T-helper 1 cell (primary cell): ENCODE results near the gene HBEGF.

Experiments
- DNase-seq, 5 donors: peaks; one replicate each; pipeline ENCODE4 v3.0.0-alpha.2; 2012 to 2020
- total RNA-seq, 4 donors: gene quantifications; one replicate each; lab custom pipeline; 2026; lab: John Stamatoyannopoulos, UW

Gene HBEGF
- total RNA-seq = 4.9 to 13.8 (median 9.8) reads per million in 4 donors

DNA sequence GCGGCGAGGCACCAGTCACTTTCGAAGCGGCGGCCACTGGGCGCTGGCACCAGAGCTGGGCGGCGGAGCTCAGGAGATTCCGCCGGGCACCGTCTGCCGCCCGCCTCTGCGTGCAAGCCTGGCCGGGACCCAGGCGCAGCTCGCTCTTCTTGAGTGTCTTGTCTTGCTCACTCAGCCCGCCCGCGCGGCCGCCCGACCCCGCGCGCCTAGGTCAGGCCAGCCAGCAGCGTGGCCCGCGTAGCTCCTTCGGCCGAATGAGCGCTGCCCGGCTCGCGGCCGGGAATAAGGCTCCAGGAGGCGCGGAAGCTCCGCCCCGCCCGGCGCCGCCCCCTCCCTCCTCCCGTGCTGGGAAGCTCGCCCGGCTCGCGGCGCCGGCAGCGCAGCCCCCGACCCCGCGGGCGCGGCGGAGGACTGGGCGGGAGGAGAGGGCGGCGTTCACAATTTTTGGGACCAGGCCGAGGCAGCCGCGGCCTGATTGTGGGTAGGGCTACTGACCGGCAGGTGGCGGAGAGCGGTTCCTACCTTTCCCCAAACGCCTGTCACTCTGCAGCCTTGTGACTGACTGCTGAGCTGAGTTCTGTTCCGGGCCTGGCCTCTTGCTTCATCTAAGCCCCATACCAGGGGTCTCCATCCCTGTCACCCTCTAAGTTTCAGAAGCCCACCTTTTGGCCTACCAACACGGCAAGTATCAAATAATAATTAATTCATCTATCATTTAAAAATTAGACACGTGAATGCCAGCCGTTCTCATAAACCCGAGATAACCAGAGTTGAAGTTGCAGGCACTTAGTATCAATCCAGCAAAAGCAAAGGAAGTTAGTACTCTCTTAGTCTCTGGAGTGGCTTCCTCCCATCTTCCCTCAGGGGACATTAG lies at the start of gene HBEGF:
Gene HBEGF (minus strand): TSS at position 256 of the 874 bp plus-strand sequence. CDS start 275 bp downstream, outside the sequence.
- DNase-seq = peak; percentile 28 to 73 (median 49)

DNA sequence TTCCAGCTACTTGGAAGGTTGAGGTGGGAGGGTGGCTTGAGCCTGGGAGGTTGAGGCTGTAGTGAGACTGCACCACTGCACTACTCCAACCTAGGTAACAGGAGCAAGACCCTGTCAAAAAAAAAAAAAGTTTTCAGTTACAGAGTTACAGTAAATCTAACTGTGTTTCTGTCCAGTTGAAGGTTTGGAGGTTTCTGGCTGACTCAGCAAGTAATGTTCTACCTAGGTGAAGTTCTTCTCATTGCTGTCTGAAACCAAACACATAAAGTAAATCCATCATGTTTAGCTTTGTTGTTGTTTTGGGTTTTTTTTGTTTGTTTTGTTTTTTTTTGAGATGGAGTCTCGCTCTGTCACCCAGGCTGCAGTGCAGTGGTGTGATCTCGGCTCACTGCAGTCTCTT lies 47.3 kb upstream of the HBEGF start:
- DNase-seq = peak in 1 of 5 donors; percentile 17

- DNase-seq = no peak
Measured at GRCh38 chr5:140391732-140392131, 45.3 kb upstream of the HBEGF start.

DNA sequence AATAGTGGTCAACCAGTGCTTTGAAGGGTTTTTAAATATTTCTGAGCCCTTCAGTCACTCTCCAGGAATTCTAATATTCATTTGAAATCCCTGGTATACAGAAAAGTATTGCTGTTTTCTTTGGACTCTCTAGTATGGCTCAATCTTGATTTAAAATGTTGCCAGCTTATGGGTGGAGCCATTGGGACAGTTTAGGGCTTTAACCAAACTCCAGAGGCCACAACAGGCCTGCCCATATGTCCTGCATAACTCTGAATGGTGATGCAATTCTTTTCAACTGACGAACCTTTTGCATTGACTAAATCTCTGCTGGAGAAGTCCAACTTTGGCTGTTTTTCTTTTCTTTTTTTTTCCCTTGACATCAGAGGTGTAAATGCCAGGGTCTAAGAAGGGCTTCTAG lies 44.9 kb upstream of the HBEGF start:
- DNase-seq = no peak

DNA sequence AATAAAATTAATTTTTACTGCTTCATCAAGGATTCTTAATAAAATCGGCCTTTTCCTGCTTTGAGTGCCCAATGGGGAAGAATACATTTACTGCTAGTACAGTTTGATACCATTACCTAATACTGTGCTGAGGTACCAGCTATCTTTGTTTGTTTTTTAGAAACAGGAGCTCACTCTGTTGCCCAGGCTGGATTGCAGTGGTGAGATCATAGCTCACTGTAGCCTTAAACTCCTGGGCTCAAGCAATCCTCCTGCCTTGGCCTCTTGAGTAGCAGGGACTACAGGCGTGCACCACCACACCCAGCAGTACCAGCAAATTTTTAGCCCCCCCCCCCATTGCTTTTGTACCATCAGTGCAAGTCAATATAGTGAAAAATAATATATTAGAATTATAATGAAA lies 41.6 kb upstream of the HBEGF start:
- DNase-seq = no peak

- DNase-seq = no peak
Measured at GRCh38 chr5:140383300-140383699, 36.9 kb upstream of the HBEGF start.

DNA sequence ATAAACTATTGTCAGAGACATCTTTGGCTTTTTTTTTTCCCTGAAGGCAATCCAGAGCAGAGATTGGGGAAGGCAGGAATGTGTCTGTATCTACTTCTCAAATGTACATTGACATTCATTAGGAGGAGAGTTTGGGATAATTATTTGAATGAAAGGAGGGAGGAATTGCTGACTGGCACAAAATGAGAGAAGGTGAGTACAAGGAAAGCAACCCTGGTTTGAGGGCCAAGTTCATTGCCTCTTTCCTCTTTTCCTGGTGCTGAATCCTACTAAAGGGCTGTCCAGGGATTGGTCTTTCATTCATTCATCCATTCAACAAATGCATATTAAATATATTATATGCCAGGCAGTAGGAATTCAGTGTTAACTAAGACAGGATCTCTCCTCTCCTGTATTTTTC lies 36.5 kb upstream of the HBEGF start:
- DNase-seq = no peak

- no peak for DNase-seq
Measured at GRCh38 chr5:140381972-140382371, 35.6 kb upstream of the HBEGF start.

- no peak for DNase-seq
Measured at GRCh38 chr5:140381351-140381750, 34.9 kb upstream of the HBEGF start.

- DNase-seq = peak in 2 of 5 donors; percentile 22 to 25
Measured at GRCh38 chr5:140372971-140373487, 26.6 kb upstream of the HBEGF start.

DNA sequence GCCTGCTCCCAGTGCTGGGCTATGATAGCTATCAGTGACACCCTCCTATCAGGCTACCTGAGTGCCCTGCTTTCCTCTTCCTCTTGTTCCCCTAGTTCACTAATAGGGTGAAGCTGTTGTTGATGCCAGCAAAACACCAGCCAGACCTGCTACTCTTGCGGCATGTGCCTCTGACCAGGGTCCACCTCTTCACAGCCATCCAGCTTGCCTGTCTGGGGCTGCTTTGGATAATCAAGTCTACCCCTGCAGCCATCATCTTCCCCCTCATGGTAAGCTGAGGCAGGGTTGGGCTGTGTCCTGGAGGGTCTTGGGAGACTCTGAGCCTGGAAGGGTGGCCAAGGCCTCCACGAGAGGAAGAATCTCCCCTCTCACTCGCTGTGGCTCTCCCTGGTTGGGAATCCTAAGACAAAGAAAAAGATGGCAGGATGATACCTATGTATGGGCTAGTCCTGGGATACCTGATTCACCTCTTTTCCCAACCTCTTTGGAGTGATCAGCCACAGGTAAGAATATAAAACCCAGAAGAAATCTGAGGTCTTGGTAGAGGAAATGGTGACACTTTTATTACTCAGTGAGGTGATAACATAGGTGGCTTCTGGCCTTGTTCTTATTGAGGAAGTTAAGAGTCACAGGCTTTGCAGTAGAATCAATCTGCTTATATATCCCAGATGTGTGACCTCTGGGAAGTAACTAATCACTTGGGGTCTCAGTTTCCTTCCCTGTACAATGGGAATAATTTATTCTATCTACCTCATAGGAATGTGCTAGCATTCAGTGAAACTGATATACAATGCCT lies 25.2 kb upstream of the HBEGF start:
- DNase-seq = no peak

DNA sequence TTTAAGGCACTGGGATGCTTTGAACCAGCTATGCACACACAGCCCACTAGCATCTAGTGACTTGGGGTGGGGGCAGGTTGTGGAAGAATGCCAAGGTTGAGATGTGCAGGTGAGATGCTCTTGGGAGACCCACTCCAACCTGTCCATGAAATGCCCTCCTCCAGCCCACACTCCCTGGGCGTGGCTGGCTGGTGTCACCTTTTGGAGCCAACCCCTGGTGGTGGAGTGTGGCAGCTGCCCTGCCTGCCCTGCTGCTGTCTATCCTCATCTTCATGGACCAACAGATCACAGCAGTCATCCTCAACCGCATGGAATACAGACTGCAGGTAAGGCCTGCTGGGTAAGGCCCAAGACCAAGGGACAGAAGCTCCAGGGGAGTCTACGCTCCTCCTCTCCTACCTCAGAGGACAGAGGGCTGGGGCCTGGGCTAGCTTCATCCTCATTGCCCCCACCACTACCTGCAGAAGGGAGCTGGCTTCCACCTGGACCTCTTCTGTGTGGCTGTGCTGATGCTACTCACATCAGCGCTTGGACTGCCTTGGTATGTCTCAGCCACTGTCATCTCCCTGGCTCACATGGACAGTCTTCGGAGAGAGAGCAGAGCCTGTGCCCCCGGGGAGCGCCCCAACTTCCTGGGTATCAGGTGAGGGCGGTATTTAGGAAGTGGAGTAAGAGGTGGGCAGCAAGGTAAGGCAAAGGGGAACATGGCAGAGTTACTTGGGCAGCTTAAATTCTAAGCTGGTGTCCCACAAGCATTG lies 21.0 kb upstream of the HBEGF start:
- no peak for DNase-seq

DNA sequence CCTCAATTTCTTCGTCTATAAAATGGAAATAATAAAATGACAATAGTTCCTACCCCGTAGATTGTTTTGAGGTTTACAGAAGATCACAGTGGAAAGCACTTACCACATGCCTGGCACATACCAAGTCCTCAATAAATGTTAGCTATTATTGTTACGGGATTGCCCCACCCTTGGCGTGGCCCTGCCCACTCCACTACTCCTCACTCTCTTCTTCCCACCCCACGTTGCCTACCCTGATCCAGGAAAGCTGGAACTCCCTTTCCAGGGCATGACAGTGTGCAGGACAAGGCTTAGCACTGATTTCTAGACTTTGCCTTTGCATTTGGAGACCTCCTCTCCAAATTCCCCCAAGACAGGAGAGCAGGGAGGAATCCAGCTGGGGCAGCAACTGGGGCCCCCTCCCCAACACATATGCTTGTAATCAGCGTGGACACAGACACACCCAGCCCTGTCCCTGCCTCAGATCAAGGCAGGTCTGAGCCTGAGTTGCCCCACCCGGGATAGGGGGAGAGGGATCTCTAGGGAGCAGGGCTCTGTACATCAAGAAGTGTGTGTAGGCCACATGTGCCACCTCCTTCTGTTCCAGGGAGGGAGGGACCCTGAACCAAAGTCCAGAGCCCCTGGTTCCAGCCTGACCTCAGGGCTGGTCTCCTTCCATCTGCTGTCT lies 20.3 kb upstream of the HBEGF start:
- no peak for DNase-seq

GRCh38 chr5:140365941-140366340 lies 19.5 kb upstream of the HBEGF start:
- no peak for DNase-seq

DNA sequence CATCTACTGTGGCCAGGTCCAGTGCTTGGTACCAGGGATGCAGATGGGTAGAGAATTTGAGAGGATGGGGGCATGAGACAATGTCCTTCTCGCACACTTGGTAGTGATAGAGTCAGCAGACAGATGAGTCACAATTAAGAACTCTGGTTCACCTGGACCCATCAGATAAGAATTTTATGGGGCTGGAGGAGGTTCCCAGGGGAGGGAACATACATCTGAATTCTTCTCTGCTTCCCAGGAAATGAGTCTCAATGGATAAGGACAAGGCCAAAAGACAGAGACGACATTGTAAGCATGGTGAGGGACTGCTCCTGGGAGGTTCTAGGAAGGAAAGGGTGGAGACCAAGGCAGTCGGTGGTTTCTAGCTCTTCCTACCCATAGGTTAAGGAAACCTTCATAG lies 18.9 kb upstream of the HBEGF start:
- DNase-seq = no peak

DNA sequence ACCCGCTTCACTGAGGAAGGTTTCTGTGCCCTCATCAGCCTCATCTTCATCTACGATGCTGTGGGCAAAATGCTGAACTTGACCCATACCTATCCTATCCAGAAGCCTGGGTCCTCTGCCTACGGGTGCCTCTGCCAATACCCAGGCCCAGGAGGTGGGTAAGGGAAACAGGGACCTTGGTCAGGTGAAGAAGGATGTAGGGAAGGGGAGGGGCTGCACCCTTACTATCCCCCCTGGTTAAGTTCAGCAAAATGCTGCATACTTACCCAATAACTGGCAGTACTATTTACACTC lies 18.0 kb upstream of the HBEGF start:
- DNase-seq = no peak

- DNase-seq = no peak
Measured at GRCh38 chr5:140363631-140364471, 17.4 kb upstream of the HBEGF start.

DNA sequence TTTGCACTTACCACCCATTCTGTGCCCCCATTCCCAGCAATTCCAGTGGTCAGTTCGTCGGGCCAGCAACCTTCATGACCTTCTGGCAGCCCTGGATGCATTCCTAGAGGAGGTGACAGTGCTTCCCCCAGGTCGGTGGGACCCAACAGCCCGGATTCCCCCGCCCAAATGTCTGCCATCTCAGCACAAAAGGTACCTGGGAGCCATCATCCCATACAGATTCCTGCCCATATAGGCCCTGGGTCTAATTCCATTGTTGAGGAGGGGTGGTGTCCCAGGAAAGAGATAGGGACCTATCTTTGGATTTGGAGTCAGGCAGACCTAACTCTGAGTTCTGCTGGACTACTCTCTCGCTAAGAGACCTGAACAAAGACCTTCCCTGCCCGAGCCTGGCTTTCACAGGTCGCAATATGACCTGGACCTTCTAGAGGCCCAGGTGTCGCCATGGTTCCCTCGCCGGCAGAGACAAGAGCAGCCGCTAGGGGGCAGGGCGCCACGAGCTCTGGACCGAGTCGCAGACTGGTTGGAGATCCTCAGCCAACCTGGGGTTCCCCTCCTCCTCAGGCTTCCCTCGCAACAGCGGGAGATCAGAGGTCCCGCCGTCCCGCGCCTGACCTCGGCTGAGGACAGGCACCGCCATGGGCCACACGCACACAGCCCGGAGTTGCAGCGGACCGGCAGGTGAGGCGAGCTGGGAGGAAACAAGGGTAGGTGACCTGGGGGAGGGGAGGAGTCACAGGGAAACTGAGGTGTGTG lies 16.6 kb upstream of the HBEGF start:
- DNase-seq = peak; percentile 54 to 78 (median 75)

DNA sequence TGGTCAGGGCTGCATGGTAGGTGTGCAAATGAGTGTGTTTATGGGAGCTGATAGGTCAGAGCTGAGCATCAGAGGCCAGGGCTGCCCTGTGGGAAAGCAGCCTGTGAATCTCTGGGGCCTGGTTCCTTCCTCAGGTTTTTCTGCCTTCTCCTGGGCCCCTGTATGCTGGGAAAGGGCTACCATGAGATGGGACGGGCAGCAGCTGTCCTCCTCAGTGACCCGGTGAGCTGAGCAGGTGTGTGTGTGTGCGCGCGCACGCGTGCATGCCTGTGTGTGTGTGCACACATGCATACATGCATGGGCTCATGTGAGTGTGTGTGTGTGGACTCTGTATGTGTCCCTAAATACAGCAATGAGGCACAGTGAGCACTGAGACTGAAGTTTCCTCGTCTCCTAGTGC lies 15.9 kb upstream of the HBEGF start:
- DNase-seq = no peak

- no peak for DNase-seq
Measured at GRCh38 chr5:140361901-140362300, 15.5 kb upstream of the HBEGF start.
